GM10266 (cell line): Measurements from ENCODE around the gene PGM5.

Experiments
- DNase-seq: peaks from one replicate; pipeline ENCODE4 v3.0.0; 2012; ENCODE audit errors: extremely low spot score
- CTCF ChIP-seq: IDR thresholded peaks from 2 replicates; pipeline ENCODE4 v1.5.1; 2012; ENCODE audit warnings: mild to moderate bottlenecking, low read depth; ENCODE audit not compliant: control insufficient read depth, insufficient read depth; ENCODE audit errors: missing control alignments

PGM5 gene

GRCh38 chr9:68502279-68502678 lies 145.9 kb downstream of the PGM5 start:
- no peak for DNase-seq
- TF ChIP-seq CTCF = no peak

GRCh38 chr9:68505681-68506409 lies 149.4 kb downstream of the PGM5 start:
- no peak for TF ChIP-seq CTCF
- DNase-seq = no peak

DNA sequence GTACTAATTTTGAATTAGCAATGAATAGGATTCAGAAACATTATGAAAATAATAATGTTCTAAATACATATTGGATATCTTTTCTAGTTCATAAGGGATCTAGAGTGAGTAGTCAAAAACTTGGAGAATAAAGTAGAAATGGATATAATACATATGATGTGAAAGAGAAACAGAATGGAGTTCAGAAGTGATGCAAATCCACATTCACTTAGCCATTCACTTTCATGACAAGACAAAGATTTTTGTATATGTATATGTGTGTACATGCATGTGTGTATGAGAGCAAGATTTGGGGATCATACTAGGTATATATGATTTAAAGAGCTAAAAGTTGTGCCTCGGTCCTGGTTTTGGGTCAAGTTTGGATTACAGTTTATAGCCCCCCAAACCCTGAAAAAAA lies 150.1 kb downstream of the PGM5 start:
- DNase-seq = no peak
- no peak for TF ChIP-seq CTCF

GRCh38 chr9:68507130-68507805 lies 150.9 kb downstream of the PGM5 start:
- TF ChIP-seq CTCF = peak; percentile 42
- peak; percentile 10 for DNase-seq

- no peak for DNase-seq
- TF ChIP-seq CTCF = no peak
These were observed 151.4 kb downstream of the PGM5 start for GRCh38 chr9:68507806-68508145.

GRCh38 chr9:68508547-68508946 lies 152.1 kb downstream of the PGM5 start:
- TF ChIP-seq CTCF = no peak
- no peak for DNase-seq

GRCh38 chr9:68509689-68510088 lies 153.3 kb downstream of the PGM5 start:
- TF ChIP-seq CTCF = no peak
- DNase-seq = no peak
